HG03342 (cell line): ENCODE data around the gene RNF212.

Source experiments
- ATAC-seq: cut with Tn5 transposase; IDR thresholded peaks from one replicate; pipeline ENCODE4 v1.9.1; 2021; ENCODE audit warnings: mild to moderate bottlenecking, moderate library complexity; ENCODE audit not compliant: unreplicated experiment

RNF212 gene

DNA sequence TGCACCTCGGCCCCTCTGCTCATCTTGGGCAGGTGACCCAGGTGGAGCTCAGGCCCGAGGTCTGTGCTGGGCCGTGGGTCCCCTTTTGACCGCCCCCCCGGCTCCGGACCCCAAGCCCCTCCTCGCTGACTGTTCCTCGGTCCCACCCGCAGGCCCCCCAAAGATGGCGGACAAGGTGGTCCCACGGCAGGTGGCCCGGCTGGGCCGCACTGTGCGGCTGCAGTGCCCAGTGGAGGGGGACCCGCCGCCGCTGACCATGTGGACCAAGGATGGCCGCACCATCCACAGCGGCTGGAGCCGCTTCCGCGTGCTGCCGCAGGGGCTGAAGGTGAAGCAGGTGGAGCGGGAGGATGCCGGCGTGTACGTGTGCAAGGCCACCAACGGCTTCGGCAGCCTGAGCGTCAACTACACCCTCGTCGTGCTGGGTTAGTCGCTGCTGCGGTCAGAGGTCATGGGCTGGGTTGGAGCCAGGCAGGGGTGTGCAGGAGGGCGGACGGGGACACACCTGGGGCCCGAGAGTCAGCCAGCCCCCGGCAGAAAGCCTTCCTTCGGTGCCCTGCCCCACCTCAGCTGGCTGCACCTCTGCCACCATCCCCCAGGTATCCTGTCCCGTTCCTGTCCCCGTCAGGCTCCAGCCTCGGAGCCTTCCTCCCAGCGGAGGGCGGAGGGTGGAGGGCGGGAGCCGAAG lies 91.2 kb downstream of the RNF212 start:
- no peak for ATAC-seq
